ENCODE data around the gene RANBP3L. TPM values are rescaled to one million over a fixed set of nuclear protein-coding genes. Genes with fewer than 3 reads are reported as not detected.

The RANBP3L gene
- total and polyA plus RNA-seq, 5 donors from 2014 or later: not detected

DNA sequence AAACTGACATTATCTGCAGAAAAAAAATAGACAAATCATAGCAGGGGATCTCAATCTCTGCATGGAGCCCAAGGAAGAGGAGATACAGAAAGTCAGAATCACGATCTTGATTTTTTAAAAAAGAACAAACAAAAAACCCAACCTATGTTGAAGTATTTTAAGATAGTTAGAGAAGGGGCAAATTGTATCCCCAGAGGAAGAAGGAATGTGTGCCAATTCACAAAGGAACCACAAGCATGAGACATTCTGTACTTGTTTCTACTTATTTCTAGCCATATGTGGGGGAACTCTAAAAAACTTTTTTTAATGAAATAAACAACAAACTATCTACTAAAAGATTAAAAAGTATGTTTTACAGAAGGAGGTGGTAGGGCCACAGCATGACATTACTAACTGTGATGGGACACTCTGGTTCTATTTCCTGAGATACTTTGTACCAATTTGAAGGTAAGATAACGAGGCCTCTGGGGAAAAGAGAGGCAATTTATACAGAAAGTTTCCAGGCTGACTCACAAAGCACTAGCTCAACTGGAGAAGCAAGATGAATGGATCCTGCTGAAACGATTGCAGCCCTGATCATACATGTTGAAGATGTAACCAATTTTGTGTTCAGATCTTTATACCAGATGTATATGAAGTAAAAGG is 22.5 kb downstream of the RANBP3L start:
- no peak overlapping the region for H3K27ac Mint-ChIP-seq
- no peak overlapping the region for H3K27ac ChIP-seq (ENCODE audit: insufficient read depth, low read length, poor library complexity, severe bottlenecking)
- no peak for ATAC-seq (ENCODE audit: low read depth in 2 of 2)

DNA sequence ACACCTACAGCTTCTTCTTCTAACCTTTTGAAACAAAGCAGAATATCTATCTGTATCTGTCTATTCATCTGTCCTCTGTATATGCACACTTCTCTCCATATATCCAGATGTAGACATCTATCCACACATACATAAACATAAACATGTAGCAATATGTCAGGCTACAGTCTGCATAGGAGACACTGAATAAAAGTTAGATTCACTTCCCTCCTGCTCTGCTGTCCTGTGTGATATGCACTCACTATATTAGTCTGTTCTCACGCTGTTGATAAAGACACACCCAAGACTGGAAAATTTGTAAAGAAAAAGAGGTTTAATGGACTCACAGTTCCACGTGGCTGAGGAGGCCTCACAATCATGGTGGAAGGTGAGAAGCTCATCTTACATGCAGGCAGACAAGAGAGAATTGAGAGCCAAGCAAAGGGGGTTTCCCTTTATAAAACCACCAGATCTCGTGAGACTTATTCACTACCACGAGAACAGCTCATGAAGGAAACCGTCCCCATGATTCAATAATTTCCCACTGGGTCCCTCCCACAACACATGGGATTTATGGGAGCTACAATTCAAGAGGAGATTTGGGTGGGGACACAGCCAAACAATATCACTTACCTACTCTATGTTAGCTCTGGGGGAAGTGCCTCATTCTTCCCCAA is 24.1 kb downstream of the RANBP3L start:
- Mint-ChIP-seq H3K4me1 (no peaks in the 10 kb centered on the region), H3K9me3 (peaks cover 0 to 2% (median 0%) of the 10 kb centered on the region in 7 donors), H3K4me3 (no peak overlapping the region), H3K36me3 (no peaks in the 10 kb centered on the region), H3K27ac (no peak overlapping the region), H3K27me3 (peaks cover 34% of the 10 kb centered on the region)
- H3K36me3 ChIP-seq (ENCODE audit: control insufficient read depth, insufficient read depth, low read length): no peaks in the 10 kb centered on the region
- DNase-seq: no peak
- no peak overlapping the region for H3K27ac ChIP-seq (ENCODE audit: insufficient read depth, low read length, poor library complexity, severe bottlenecking)
- no peak for ATAC-seq (ENCODE audit: low read depth in 2 of 2)
- H3K9me3 ChIP-seq (ENCODE audit: control insufficient read depth in 2 of 2, low read length in 2 of 2): no peaks in the 10 kb centered on the region
- peaks cover 7% of the 10 kb centered on the region for H3K27me3 ChIP-seq (ENCODE audit: control insufficient read depth, insufficient read depth, low read length)
- H3K4me1 ChIP-seq (ENCODE audit: control insufficient read depth, insufficient read depth, low read length, poor library complexity, severe bottlenecking): no peaks in the 10 kb centered on the region
- H3K4me3 ChIP-seq (ENCODE audit: low read depth, low read length): no peak overlapping the region

More for the DNA sequence above, 22.5 kb downstream of the RANBP3L start:
- Histone ChIP-seq H3K36me3 (ENCODE audit: control insufficient read depth, insufficient read depth, low read length) (no peaks in the 10 kb centered on the region), H3K27me3 (ENCODE audit: control insufficient read depth, insufficient read depth, low read length) (peaks cover 5% of the 10 kb centered on the region), H3K4me3 (ENCODE audit: low read depth, low read length) (no peak overlapping the region), H3K4me1 (ENCODE audit: control insufficient read depth, insufficient read depth, low read length, poor library complexity, severe bottlenecking) (no peaks in the 10 kb centered on the region), H3K9me3 (ENCODE audit: control insufficient read depth in 2 of 2, low read length in 2 of 2) (no peaks in the 10 kb centered on the region)
- Mint-ChIP-seq H3K27me3 (peaks cover 32% of the 10 kb centered on the region), H3K36me3 (no peaks in the 10 kb centered on the region), H3K4me3 (no peak overlapping the region), H3K4me1 (no peaks in the 10 kb centered on the region), H3K9me3 (peaks cover 0 to 2% (median 0%) of the 10 kb centered on the region in 7 donors)
- no peak for DNase-seq

DNA sequence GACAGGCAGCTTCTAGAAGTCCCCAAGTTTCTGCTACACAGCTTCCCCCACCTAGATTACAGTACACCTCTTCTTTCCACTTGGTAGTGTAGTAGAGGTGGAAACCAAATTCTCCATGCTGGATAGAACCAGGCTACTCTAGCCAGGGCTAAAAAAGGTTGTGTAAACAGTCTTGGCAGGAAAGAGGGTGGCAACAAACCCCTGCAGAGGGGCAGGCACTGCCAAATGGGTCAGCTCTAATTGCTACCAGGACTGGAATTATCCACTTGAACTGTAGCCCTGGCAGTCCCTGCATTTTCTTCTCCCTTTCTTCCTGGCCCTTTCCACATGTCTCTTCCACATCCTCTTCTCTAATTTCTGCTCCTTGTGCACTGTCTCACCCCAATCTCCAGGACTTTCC is 24.8 kb downstream of the RANBP3L start:
- Mint-ChIP-seq H3K9me3 (peaks cover 0 to 2% (median 0%) of the 10 kb centered on the region in 7 donors), H3K27ac (no peak overlapping the region), H3K4me1 (no peaks in the 10 kb centered on the region), H3K36me3 (no peaks in the 10 kb centered on the region), H3K27me3 (peaks cover 36% of the 10 kb centered on the region), H3K4me3 (no peak overlapping the region)
- Histone ChIP-seq H3K36me3 (ENCODE audit: control insufficient read depth, insufficient read depth, low read length) (no peaks in the 10 kb centered on the region), H3K27me3 (ENCODE audit: control insufficient read depth, insufficient read depth, low read length) (peaks cover 7% of the 10 kb centered on the region), H3K9me3 (ENCODE audit: control insufficient read depth in 2 of 2, low read length in 2 of 2) (no peaks in the 10 kb centered on the region), H3K4me1 (ENCODE audit: control insufficient read depth, insufficient read depth, low read length, poor library complexity, severe bottlenecking) (no peaks in the 10 kb centered on the region), H3K4me3 (ENCODE audit: low read depth, low read length) (no peak overlapping the region), H3K27ac (ENCODE audit: insufficient read depth, low read length, poor library complexity, severe bottlenecking) (no peak overlapping the region)
- DNase-seq (no peak), ATAC-seq (ENCODE audit: low read depth in 2 of 2) (no peak)

- DNase-seq (no peak), ATAC-seq (ENCODE audit: low read depth in 2 of 2) (no peak)
- Histone ChIP-seq H3K36me3 (ENCODE audit: control insufficient read depth, insufficient read depth, low read length) (no peaks in the 10 kb centered on the region), H3K4me1 (ENCODE audit: control insufficient read depth, insufficient read depth, low read length, poor library complexity, severe bottlenecking) (no peaks in the 10 kb centered on the region), H3K27ac (ENCODE audit: insufficient read depth, low read length, poor library complexity, severe bottlenecking) (no peak overlapping the region), H3K9me3 (ENCODE audit: control insufficient read depth in 2 of 2, low read length in 2 of 2) (no peaks in the 10 kb centered on the region), H3K4me3 (ENCODE audit: low read depth, low read length) (no peak overlapping the region), H3K27me3 (ENCODE audit: control insufficient read depth, insufficient read depth, low read length) (peaks cover 13% of the 10 kb centered on the region)
- Mint-ChIP-seq H3K27ac (no peak overlapping the region), H3K9me3 (peaks cover 0 to 2% (median 0%) of the 10 kb centered on the region in 7 donors), H3K4me1 (no peaks in the 10 kb centered on the region), H3K4me3 (no peak overlapping the region), H3K36me3 (no peaks in the 10 kb centered on the region), H3K27me3 (peaks cover 40% of the 10 kb centered on the region)
Observed at GRCh38 chr5:36273809-36274526, 27.7 kb downstream of the RANBP3L start.

GRCh38 chr5:36272136-36272690 is 29.5 kb downstream of the RANBP3L start:
- Histone ChIP-seq H3K9me3 (ENCODE audit: control insufficient read depth in 2 of 2, low read length in 2 of 2) (no peaks in the 10 kb centered on the region), H3K4me1 (ENCODE audit: control insufficient read depth, insufficient read depth, low read length, poor library complexity, severe bottlenecking) (no peaks in the 10 kb centered on the region), H3K27me3 (ENCODE audit: control insufficient read depth, insufficient read depth, low read length) (peaks cover 15% of the 10 kb centered on the region), H3K36me3 (ENCODE audit: control insufficient read depth, insufficient read depth, low read length) (no peaks in the 10 kb centered on the region), H3K27ac (ENCODE audit: insufficient read depth, low read length, poor library complexity, severe bottlenecking) (no peak overlapping the region), H3K4me3 (ENCODE audit: low read depth, low read length) (no peak overlapping the region)
- no peaks in the 10 kb centered on the region for H3K36me3 Mint-ChIP-seq
- H3K9me3 Mint-ChIP-seq: peaks cover 0 to 2% (median 0%) of the 10 kb centered on the region in 7 donors
- no peaks in the 10 kb centered on the region for H3K4me1 Mint-ChIP-seq
- no peak for ATAC-seq (ENCODE audit: low read depth in 2 of 2)
- no peak overlapping the region for H3K4me3 Mint-ChIP-seq
- H3K27ac Mint-ChIP-seq: no peak overlapping the region
- H3K27me3 Mint-ChIP-seq: peaks cover 40% of the 10 kb centered on the region
- no peak for DNase-seq

DNA sequence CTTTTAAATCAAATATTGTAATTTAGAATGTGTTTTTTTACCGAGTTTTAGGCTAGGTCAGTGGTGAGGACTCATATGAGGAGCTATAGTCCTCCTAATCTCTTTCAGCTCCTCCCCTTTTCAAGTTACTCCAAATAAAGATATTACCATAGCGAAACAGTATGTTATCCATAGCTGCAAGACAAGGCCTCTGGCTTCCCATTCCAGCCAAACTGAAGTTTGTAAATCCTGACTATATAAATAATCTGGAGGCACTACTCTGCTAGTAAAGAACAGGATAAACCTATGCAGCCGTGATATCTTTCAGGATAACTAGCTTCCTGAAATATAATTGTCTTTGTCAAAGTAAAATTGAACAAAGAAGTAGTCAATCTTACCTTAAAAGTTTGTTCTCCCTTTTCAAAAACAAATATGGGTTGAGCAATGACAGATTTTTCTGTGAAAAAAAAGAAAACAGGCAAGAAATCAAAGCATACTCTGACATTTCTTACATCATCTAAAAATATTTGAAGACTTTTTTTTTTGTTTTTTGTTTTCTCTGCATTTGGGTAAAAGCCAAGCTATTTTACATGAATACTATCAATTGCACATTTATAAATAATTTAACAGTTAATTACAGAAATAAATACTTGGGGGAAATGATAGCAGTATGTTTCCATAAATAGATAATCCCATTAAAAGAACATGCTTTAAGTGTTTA is 30.7 kb downstream of the RANBP3L start:
- no peak overlapping the region for H3K4me3 Mint-ChIP-seq
- Histone ChIP-seq H3K27me3 (ENCODE audit: control insufficient read depth, insufficient read depth, low read length) (peaks cover 15% of the 10 kb centered on the region), H3K27ac (ENCODE audit: insufficient read depth, low read length, poor library complexity, severe bottlenecking) (no peak overlapping the region), H3K36me3 (ENCODE audit: control insufficient read depth, insufficient read depth, low read length) (no peaks in the 10 kb centered on the region), H3K4me3 (ENCODE audit: low read depth, low read length) (no peak overlapping the region), H3K9me3 (ENCODE audit: control insufficient read depth in 2 of 2, low read length in 2 of 2) (no peaks in the 10 kb centered on the region), H3K4me1 (ENCODE audit: control insufficient read depth, insufficient read depth, low read length, poor library complexity, severe bottlenecking) (no peaks in the 10 kb centered on the region)
- H3K27me3 Mint-ChIP-seq: peaks cover 34% of the 10 kb centered on the region
- peaks cover 0 to 2% (median 0%) of the 10 kb centered on the region in 7 donors for H3K9me3 Mint-ChIP-seq
- H3K27ac Mint-ChIP-seq: no peak overlapping the region
- H3K4me1 Mint-ChIP-seq: no peaks in the 10 kb centered on the region
- DNase-seq (no peak), ATAC-seq (ENCODE audit: low read depth in 2 of 2) (no peak)
- no peaks in the 10 kb centered on the region for H3K36me3 Mint-ChIP-seq

DNA sequence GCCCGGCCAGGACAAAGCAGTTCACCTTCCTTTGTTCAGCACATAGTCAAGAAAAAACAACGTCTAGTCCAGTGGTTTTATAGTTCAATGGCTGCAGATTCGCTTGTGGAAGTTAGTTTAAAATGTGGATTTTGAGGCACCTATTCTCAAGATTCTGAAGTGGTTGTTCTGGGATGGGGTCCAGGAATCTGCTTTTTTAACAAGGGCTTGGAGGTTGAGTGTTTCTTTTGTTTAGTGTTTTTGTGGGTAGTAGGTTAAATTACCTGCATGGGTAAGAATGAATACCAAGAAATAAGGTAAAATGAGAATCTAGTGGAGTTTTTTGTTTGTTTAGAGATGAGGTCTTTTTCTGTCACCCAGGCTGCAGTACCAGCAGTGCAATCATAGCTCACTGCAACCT is 31.5 kb downstream of the RANBP3L start:
- no peak for DNase-seq
- Mint-ChIP-seq H3K4me3 (no peak overlapping the region), H3K27me3 (peaks cover 27% of the 10 kb centered on the region), H3K36me3 (no peaks in the 10 kb centered on the region), H3K27ac (no peak overlapping the region), H3K9me3 (peaks cover 0 to 2% (median 0%) of the 10 kb centered on the region in 7 donors), H3K4me1 (no peaks in the 10 kb centered on the region)
- ATAC-seq (ENCODE audit: low read depth in 2 of 2): no peak
- H3K4me1 ChIP-seq (ENCODE audit: control insufficient read depth, insufficient read depth, low read length, poor library complexity, severe bottlenecking): no peaks in the 10 kb centered on the region
- H3K36me3 ChIP-seq (ENCODE audit: control insufficient read depth, insufficient read depth, low read length): no peaks in the 10 kb centered on the region
- H3K27me3 ChIP-seq (ENCODE audit: control insufficient read depth, insufficient read depth, low read length): peaks cover 15% of the 10 kb centered on the region
- no peak overlapping the region for H3K27ac ChIP-seq (ENCODE audit: insufficient read depth, low read length, poor library complexity, severe bottlenecking)
- H3K9me3 ChIP-seq (ENCODE audit: control insufficient read depth in 2 of 2, low read length in 2 of 2): no peaks in the 10 kb centered on the region
- no peak overlapping the region for H3K4me3 ChIP-seq (ENCODE audit: low read depth, low read length)

Data from CD4-positive, CD25-positive, alpha-beta regulatory T cell (primary cell).